GM23248 (cell line): Measurements from ENCODE around the gene ZFAND3.

Source experiments
- EZH2 ChIP-seq: fragments of 200-600 bp; sonication (generic); IDR thresholded peaks from 2 replicates; pipeline ENCODE4 v1.6.1; 2018; ENCODE audit warnings: antibody characterized with exemption, mild to moderate bottlenecking; ENCODE audit not compliant: insufficient read depth, poor library complexity, severe bottlenecking
- EZH2phosphoT487 ChIP-seq: fragments of 200-600 bp; sonication (generic); IDR thresholded peaks from 2 replicates; pipeline ENCODE4 v1.6.1; 2018; ENCODE audit warnings: antibody characterized with exemption, moderate library complexity, mild to moderate bottlenecking, low read depth; ENCODE audit not compliant: insufficient read depth

- no peak for TF ChIP-seq EZH2phosphoT487
- no peak for TF ChIP-seq EZH2
Observed at GRCh38 chr6:38179794-38180430, 360.4 kb downstream of the ZFAND3 start.
